ENCODE results near the gene POLK.

POLK gene

DNA sequence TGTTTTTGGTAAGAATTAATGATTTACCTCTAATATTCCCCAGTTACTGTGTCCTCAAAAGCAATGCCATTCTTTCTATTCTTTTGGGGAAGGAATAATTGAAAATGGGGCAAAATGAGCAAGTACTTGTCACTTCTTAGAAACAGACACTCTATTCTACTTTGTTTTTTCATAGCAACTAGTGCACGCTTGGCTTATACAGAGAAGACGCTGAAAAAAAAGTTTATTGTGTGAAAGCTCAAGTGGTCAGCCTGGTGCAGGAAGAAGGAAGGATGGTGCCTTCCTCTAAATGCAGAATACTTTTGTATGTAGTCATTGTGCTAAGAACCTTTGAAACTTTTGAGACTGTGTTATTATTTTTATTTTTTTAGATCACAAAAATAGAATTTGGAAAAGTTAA, 129.1 kb downstream of the POLK start:
- no peak overlapping the region for H3K4me3 ChIP-seq (ENCODE audit: low read depth, low read length)
- TF ChIP-seq, protein P1, sequence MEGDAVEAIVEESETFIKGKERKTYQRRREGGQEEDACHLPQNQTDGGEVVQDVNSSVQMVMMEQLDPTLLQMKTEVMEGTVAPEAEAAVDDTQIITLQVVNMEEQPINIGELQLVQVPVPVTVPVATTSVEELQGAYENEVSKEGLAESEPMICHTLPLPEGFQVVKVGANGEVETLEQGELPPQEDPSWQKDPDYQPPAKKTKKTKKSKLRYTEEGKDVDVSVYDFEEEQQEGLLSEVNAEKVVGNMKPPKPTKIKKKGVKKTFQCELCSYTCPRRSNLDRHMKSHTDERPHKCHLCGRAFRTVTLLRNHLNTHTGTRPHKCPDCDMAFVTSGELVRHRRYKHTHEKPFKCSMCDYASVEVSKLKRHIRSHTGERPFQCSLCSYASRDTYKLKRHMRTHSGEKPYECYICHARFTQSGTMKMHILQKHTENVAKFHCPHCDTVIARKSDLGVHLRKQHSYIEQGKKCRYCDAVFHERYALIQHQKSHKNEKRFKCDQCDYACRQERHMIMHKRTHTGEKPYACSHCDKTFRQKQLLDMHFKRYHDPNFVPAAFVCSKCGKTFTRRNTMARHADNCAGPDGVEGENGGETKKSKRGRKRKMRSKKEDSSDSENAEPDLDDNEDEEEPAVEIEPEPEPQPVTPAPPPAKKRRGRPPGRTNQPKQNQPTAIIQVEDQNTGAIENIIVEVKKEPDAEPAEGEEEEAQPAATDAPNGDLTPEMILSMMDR (IDR thresholded peaks at IDR 0.05; ENCODE audit: borderline replicate concordance, insufficient read depth, low read depth, low read length): no peak

DNA sequence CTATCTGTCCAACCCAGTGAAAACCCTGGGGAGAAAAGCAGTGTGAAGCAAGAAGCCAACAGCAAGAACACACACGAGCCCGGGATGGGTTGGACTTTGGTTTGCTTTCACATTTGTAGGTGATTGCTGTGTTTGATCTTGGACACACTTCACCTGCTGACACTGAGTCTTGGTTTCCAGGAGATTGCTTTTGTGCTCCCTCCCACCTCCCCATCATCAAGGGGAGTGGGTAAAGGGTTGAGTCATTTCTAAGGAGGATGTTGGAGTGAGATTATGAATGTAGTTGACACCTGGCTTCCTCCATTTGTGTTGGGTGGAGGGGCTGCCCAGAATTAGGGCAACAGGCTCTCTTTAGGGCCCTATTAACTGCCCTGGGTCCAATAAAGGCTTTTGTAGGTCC, 137.0 kb downstream of the POLK start:
- H3K4me3 ChIP-seq (ENCODE audit: low read depth, low read length): no peak overlapping the region

More for the DNA sequence above, 137.0 kb downstream of the POLK start:
- TF ChIP-seq, protein P1 (IDR thresholded peaks at IDR 0.05; ENCODE audit: borderline replicate concordance, insufficient read depth, low read depth, low read length): no peak

Data from GM12875 (cell line).